ENCODE measurements around the gene PEX11A. TPM values are rescaled to one million over a fixed set of nuclear protein-coding genes. Genes with fewer than 3 reads are reported as not detected.

The PEX11A gene
- total and polyA plus RNA-seq, 2 of the 8 experiments (the other 6 are each of a cell fraction or from before 2014, with no cell fraction given): 2.9 to 3.0 TPM

- Histone ChIP-seq H3K9ac (replicated peaks in 1 of 4; ENCODE audit: extremely low read depth in 1 of 4, low read depth in 3 of 4, low read length in 3 of 4) (no peak overlapping the region), H3K36me3 (ENCODE audit: control insufficient read depth in 2 of 4, insufficient read depth in 4 of 4, low read length in 3 of 4) (peaks cover 0 to 28% (median 8%) of the 10 kb centered on the region in 4 experiments; a peak in 5 of 8 replicates), H3K4me1 (replicated peaks in 1 of 4; ENCODE audit: control insufficient read depth in 3 of 4, insufficient read depth in 4 of 4, low read length in 3 of 4) (no peaks in the 10 kb centered on the region), H2AFZ (ENCODE audit: low read length) (no peak overlapping the region), H3K4me2 (ENCODE audit: insufficient read depth in 1 of 2, low read depth in 2 of 2, low read length in 2 of 2) (no peak overlapping the region), H4K5ac (ENCODE audit: insufficient read length, low read depth, low read length) (no peak overlapping the region), H3K4me3 (ENCODE audit: extremely low read depth in 1 of 4, insufficient read depth in 2 of 4, low read depth in 3 of 4, low read length in 4 of 4) (no peak overlapping the region), H2BK15ac (ENCODE audit: low read length) (no peak overlapping the region), H4K8ac (ENCODE audit: extremely low read depth, insufficient read depth, low read length) (no peak overlapping the region), H3K79me1 (ENCODE audit: low read depth, low read length) (no peaks in the 10 kb centered on the region), H3K23ac (ENCODE audit: insufficient read length) (no peak overlapping the region), H3K27me3 (replicated peaks in 1 of 4; ENCODE audit: control insufficient read depth in 3 of 4, extremely low read depth in 1 of 4, insufficient read depth in 3 of 4, low read length in 3 of 4) (no peaks in the 10 kb centered on the region), H2BK120ac (replicated peaks; ENCODE audit: low read depth, low read length) (no peak overlapping the region), H3K79me2 (ENCODE audit: control insufficient read depth in 1 of 2, insufficient read depth in 2 of 2, low read length in 2 of 2) (no peaks in the 10 kb centered on the region), H3K9me3 (ENCODE audit: insufficient read depth in 2 of 2, low read depth in 1 of 2, low read length in 1 of 2) (peaks cover 0 to 4% of the 10 kb centered on the region in 2 experiments; a peak in 2 of 4 replicates), H2BK20ac (ENCODE audit: low read length) (no peak overlapping the region), H2BK12ac (ENCODE audit: low read depth, low read length) (no peak overlapping the region), H4K20me1 (replicated peaks in 1 of 2; ENCODE audit: control insufficient read depth in 1 of 2, insufficient read depth in 2 of 2, low read length in 2 of 2) (peaks cover 0 to 2% of the 10 kb centered on the region in 2 experiments), H2AK5ac (ENCODE audit: low read depth, low read length) (no peak overlapping the region), H3K56ac (replicated peaks; ENCODE audit: insufficient read length, low read depth, low read length) (no peak overlapping the region), H3K14ac (ENCODE audit: insufficient read length) (no peak overlapping the region), H4K91ac (replicated peaks; ENCODE audit: insufficient read length, low read length) (no peak overlapping the region), H3K27ac (ENCODE audit: low read depth, low read length) (no peak overlapping the region), H3K18ac (ENCODE audit: extremely low read depth, low read length) (no peak overlapping the region), H2BK5ac (ENCODE audit: low read depth, low read length) (no peak overlapping the region), H3K4ac (replicated peaks; ENCODE audit: insufficient read length, low read depth, low read length) (no peak overlapping the region), H3K23me2 (ENCODE audit: low read depth, low read length) (no peaks in the 10 kb centered on the region)
- TF ChIP-seq TAF7 (optimal IDR thresholded peaks at IDR 0.05; ENCODE audit: borderline replicate concordance, low read depth, low read length): no peak
- ChIA-PET CTCF (ENCODE audit: partially characterized antibody) (no interaction called here), POLR2A (ENCODE audit: partially characterized antibody) (no interaction called here)
- DNase-seq (ENCODE audit: low read depth in 1 of 2, low spot score in 2 of 2) (no peak), FAIRE-seq (no peak)
- WGBS, 2 experiments (ENCODE audit: extremely low coverage in 1 of 2, insufficient coverage in 1 of 2, insufficient read length in 1 of 2, insufficient replicate concordance in 2 of 2, low coverage in 1 of 2, low lambda C conversion rate in 2 of 2, missing lambda C conversion rate in 1 of 2): 90% methylated on average over 5 of the region's 5 CpGs; no CpG with 5 or more reads in 1 of the 2 experiments
Observed at GRCh38 chr15:89640245-89640644, 50.3 kb downstream of the PEX11A start.
